Keratinocyte (primary cell): ENCODE results near the gene RFX6. TPM values are rescaled to one million over a fixed set of nuclear protein-coding genes. Genes with fewer than 3 reads are reported as not detected.

Experiments
- DNase-seq: peaks from one replicate; pipeline ENCODE4 v3.0.0-alpha.2; 2011; ENCODE audit warnings: low read depth, missing footprints, low spot score
- FAIRE-seq: peaks from 2 replicates; lab custom pipeline; 2011; peaks lifted over from hg19 to GRCh38; lab: Jason Lieb, UNC
- H2AFZ ChIP-seq: 2 replicates; pipeline ENCODE4 v1.6.0; 2012; ENCODE audit warnings: low read length, control low read depth, inconsistent platforms; ENCODE audit not compliant: control insufficient read depth
- H3K27ac ChIP-seq: 2 replicates; pipeline ENCODE4 v1.5.1; 2011; ENCODE audit warnings: low read length; ENCODE audit not compliant: control insufficient read depth, insufficient read depth
- H3K27me3 ChIP-seq: 3 replicates; pipeline ENCODE4 v1.6.0; 2011; ENCODE audit warnings: low read length; ENCODE audit not compliant: control insufficient read depth, insufficient read depth; ENCODE audit errors: extremely low read depth
- H3K36me3 ChIP-seq, 2 experiments: 2 replicates in 1 of 2; 3 replicates in 1 of 2; pipeline ENCODE4 v1.5.1; 2011; ENCODE audit warnings: low read length in 2 of 2, mild to moderate bottlenecking in 1 of 2; ENCODE audit not compliant: control insufficient read depth in 2 of 2, insufficient read depth in 2 of 2; ENCODE audit errors: extremely low read depth in 1 of 2
- H3K4me1 ChIP-seq: 3 replicates; pipeline ENCODE4 v1.5.1; 2011; ENCODE audit warnings: low read length; ENCODE audit not compliant: control insufficient read depth, insufficient read depth; ENCODE audit errors: extremely low read depth
- H3K4me2 ChIP-seq: 3 replicates; pipeline ENCODE4 v1.6.0; 2011; ENCODE audit warnings: low read depth, low read length; ENCODE audit not compliant: control insufficient read depth, insufficient read depth; ENCODE audit errors: extremely low read depth
- H3K4me3 ChIP-seq, 3 experiments: fragments of 200-600 bp in 1 of 3; sonication (generic) in 1 of 3; 2 replicates in 2 of 3; 3 replicates in 1 of 3; pipeline ENCODE4 v1.5.1; 2011 to 2016; ENCODE audit warnings: low read length in 3 of 3, mild to moderate bottlenecking in 3 of 3, control low read depth in 2 of 3, inconsistent platforms in 1 of 3, low read depth in 1 of 3, mixed read lengths in 1 of 3, mixed run types in 1 of 3, moderate library complexity in 1 of 3; ENCODE audit not compliant: control insufficient read depth in 2 of 3, insufficient read depth in 2 of 3; ENCODE audit errors: extremely low read depth in 1 of 3
- H3K79me2 ChIP-seq: 2 replicates; pipeline ENCODE4 v1.6.0; 2012; ENCODE audit warnings: low read length; ENCODE audit not compliant: control insufficient read depth, insufficient read depth
- H3K9ac ChIP-seq: 3 replicates; pipeline ENCODE4 v1.6.0; 2011; ENCODE audit warnings: low read length; ENCODE audit not compliant: control insufficient read depth, insufficient read depth; ENCODE audit errors: extremely low read depth
- H3K9me1 ChIP-seq: 3 replicates; pipeline ENCODE4 v1.6.0; 2011; ENCODE audit warnings: low read length; ENCODE audit not compliant: control insufficient read depth, insufficient read depth; ENCODE audit errors: extremely low read depth
- H3K9me3 ChIP-seq: 2 replicates; pipeline ENCODE4 v1.5.1; 2012; ENCODE audit warnings: low read depth, low read length; ENCODE audit not compliant: control insufficient read depth
- H4K20me1 ChIP-seq: 3 replicates; pipeline ENCODE4 v1.6.0; 2011; ENCODE audit warnings: low read length; ENCODE audit not compliant: control insufficient read depth, insufficient read depth; ENCODE audit errors: extremely low read depth
- EZH2 ChIP-seq: IDR thresholded peaks from one replicate; pipeline ENCODE4 v1.6.1; 2012; ENCODE audit warnings: inconsistent platforms, mild to moderate bottlenecking, low read length, moderate library complexity
- dilution Hi-C: fragments of 300-500 bp; cut with MboI; formaldehyde crosslinking; loops from one replicate; pipeline ENCODE4 v1.7.0; 2020; ENCODE audit warnings: low sequenced_read_pairs; ENCODE audit not compliant: extremely low pct_ligation_motif_present
- polyA minus RNA-seq, 3 experiments: library from RNA; depleted of rRNA, polyadenylated mRNA; stranded (reverse); fragments of >200 nt; gene quantifications; 1 replicate in 1 of 3; 2 replicates in 1 of 3; 3 replicates in 1 of 3; pipeline ENCODE4 v1.2.3, GENCODE V29; 2011
- polyA plus RNA-seq, 5 experiments: library from polyadenylated mRNA; depleted of rRNA in 3 of 5; stranded (reverse) in 3 of 5; stranded (forward) in 1 of 5; unstranded in 1 of 5; fragments of >200 nt; gene quantifications; 1 replicate in 1 of 5; 2 replicates in 3 of 5; 3 replicates in 1 of 5; pipeline versions ENCODE4 v1.2.1 to v1.2.3, GENCODE V29; 2011 to 2012; ENCODE audit warnings: missing spikeins in 2 of 5, low read depth in 1 of 5, low replicate concordance in 1 of 5
- TF ChIP-seq, protein P1 (sequence below), 3 experiments: IDR thresholded peaks in 1 of 3; conservative IDR thresholded peaks in 1 of 3; optimal IDR thresholded peaks in 1 of 3; 2 replicates in 2 of 3; 3 replicates in 1 of 3; pipeline versions ENCODE3 to v1.5.1; 2011; ENCODE audit warnings: low read length in 3 of 3, mild to moderate bottlenecking in 3 of 3, moderate library complexity in 2 of 3, control low read depth in 1 of 3, inconsistent platforms in 1 of 3; ENCODE audit not compliant: insufficient read depth in 2 of 3; ENCODE audit errors: extremely low read depth in 1 of 3

RFX6 gene
- polyA plus RNA-seq (not detected in 3 replicates), polyA minus RNA-seq (not detected in 3 replicates)
- polyA plus RNA-seq (2011; ENCODE audit: low read depth), result not detected
- not detected in 2 replicates for polyA plus RNA-seq (2011; cell fraction: cytosol; rRNA removed)
- not detected in 2 replicates for polyA plus RNA-seq (2011; cell fraction: nucleus; rRNA removed)
- not detected in 2 replicates for polyA plus RNA-seq (2012; ENCODE audit: low replicate concordance)
- not detected for polyA minus RNA-seq (2011; cell fraction: cytosol; rRNA and poly(A)+ RNA removed)
- polyA minus RNA-seq (2011; cell fraction: nucleus; rRNA and poly(A)+ RNA removed), result not detected in 2 replicates

- DNase-seq (no peak), FAIRE-seq (no peak)
- Histone ChIP-seq H3K27ac (no peak within 1 kb of the TSS), H3K4me3 (peak within 1 kb of the TSS in 2 of 3 experiments; percentile 20 to 42), H3K9ac (no peak within 1 kb of the TSS), H2AFZ (peak within 1 kb of the TSS; percentile 12), H3K9me1 (no peaks in the 10 kb centered on the region), H4K20me1 (no peaks in the 10 kb centered on the region), H3K27me3 (peaks cover 33% of the 10 kb centered on the region), H3K4me1 (no peaks in the 10 kb centered on the region), H3K36me3 (no peaks in the 10 kb centered on the region), H3K9me3 (no peaks in the 10 kb centered on the region), H3K79me2 (no peaks in the 10 kb centered on the region), H3K4me2 (peak within 1 kb of the TSS; percentile 54)
- dilution Hi-C loops, result no loop called here
- peak; percentile 87 for TF ChIP-seq EZH2
- TF ChIP-seq, protein P1, sequence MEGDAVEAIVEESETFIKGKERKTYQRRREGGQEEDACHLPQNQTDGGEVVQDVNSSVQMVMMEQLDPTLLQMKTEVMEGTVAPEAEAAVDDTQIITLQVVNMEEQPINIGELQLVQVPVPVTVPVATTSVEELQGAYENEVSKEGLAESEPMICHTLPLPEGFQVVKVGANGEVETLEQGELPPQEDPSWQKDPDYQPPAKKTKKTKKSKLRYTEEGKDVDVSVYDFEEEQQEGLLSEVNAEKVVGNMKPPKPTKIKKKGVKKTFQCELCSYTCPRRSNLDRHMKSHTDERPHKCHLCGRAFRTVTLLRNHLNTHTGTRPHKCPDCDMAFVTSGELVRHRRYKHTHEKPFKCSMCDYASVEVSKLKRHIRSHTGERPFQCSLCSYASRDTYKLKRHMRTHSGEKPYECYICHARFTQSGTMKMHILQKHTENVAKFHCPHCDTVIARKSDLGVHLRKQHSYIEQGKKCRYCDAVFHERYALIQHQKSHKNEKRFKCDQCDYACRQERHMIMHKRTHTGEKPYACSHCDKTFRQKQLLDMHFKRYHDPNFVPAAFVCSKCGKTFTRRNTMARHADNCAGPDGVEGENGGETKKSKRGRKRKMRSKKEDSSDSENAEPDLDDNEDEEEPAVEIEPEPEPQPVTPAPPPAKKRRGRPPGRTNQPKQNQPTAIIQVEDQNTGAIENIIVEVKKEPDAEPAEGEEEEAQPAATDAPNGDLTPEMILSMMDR (optimal IDR thresholded peaks at IDR 0.05 in 1 of 3, IDR thresholded peaks at IDR 0.05 in 1 of 3, conservative IDR thresholded peaks at IDR 0.05 in 1 of 3; ENCODE audit: extremely low read depth in 1 of 3, insufficient read depth in 2 of 3, low read length in 3 of 3), result no peak
These were observed at the start of gene RFX6 for GRCh38 chr6:116876635-116877611. Gene RFX6, plus strand, starts transcription at chr6:116877242. Its CDS starts 34 bp downstream, at chr6:116877276.

- Histone ChIP-seq H3K4me1 (no peaks in the 10 kb centered on the region), H3K9me1 (no peaks in the 10 kb centered on the region), H3K4me3 (no peak overlapping the region), H4K20me1 (no peaks in the 10 kb centered on the region), H3K36me3 (no peaks in the 10 kb centered on the region), H3K4me2 (no peak overlapping the region), H3K79me2 (no peaks in the 10 kb centered on the region), H3K9ac (no peak overlapping the region), H3K27ac (no peak overlapping the region), H2AFZ (no peak overlapping the region), H3K27me3 (no peaks in the 10 kb centered on the region), H3K9me3 (no peaks in the 10 kb centered on the region)
- DNase-seq, result no peak
- FAIRE-seq, result no peak
- TF ChIP-seq, protein P1 (optimal IDR thresholded peaks at IDR 0.05 in 1 of 3, IDR thresholded peaks at IDR 0.05 in 1 of 3, conservative IDR thresholded peaks at IDR 0.05 in 1 of 3; ENCODE audit: extremely low read depth in 1 of 3, insufficient read depth in 2 of 3, low read length in 3 of 3), result no peak
- TF ChIP-seq EZH2, result no peak
- dilution Hi-C loops, result no loop called here
These were observed 49.3 kb upstream of the RFX6 start for GRCh38 chr6:116827561-116828240.
